Adrenal gland (tissue), 12 donors: ENCODE measurements around the gene EPSTI1. TPM values are rescaled to one million over a fixed set of nuclear protein-coding genes. Genes with fewer than 3 reads are reported as not detected.

Experiments
- DNase-seq, 7 donors: peaks; one replicate each; pipeline ENCODE4 v3.0.0-alpha.2; 2019 to 2020
- H3K27ac ChIP-seq, 5 donors: fragments of 200-600 bp; sonication (generic) in 4 of 5; 1 replicate in 3 of 5; 2 replicates in 2 of 5; pipeline versions ENCODE4 v1.5.1 to v1.8.0; 2016 to 2020; ENCODE audit warnings: mild to moderate bottlenecking in 1 of 5
- H3K27me3 ChIP-seq: fragments of 200-600 bp; 2 replicates; pipeline ENCODE4 v1.8.0; 2021
- H3K36me3 ChIP-seq, 2 donors: fragments of 200-600 bp; replicated peaks in 1 of 2; 1 replicate in 1 of 2; 2 replicates in 1 of 2; pipeline versions ENCODE4 v1.5.1 to v1.8.0; 2018 to 2022
- H3K4me1 ChIP-seq, 2 donors: fragments of 200-600 bp; replicated peaks in 1 of 2; 1 replicate in 1 of 2; 2 replicates in 1 of 2; pipeline versions ENCODE4 v1.5.1 to v1.8.0; 2018 to 2021
- H3K4me3 ChIP-seq, 4 donors: fragments of 200-600 bp; sonication (generic) in 3 of 4; one replicate each; pipeline ENCODE4 v1.5.1; 2016 to 2018
- H3K9me3 ChIP-seq, 3 donors: fragments of 200-600 bp; sonication (generic) in 1 of 3; replicated peaks in 1 of 3; 1 replicate in 2 of 3; 2 replicates in 1 of 3; pipeline versions ENCODE4 v1.5.1 to v1.8.0; 2016 to 2021
- CTCF ChIP-seq, 6 experiments: fragments of 450-650 bp in 4 of 6; fragments of 200-600 bp in 2 of 6; sonication (generic) in 1 of 6; IDR thresholded peaks; 1 replicate in 5 of 6; 2 replicates in 1 of 6; pipeline versions ENCODE4 v1.5.1 to v1.8.0; 2016 to 2021; ENCODE audit warnings: antibody characterized with exemption in 6 of 6, mild to moderate bottlenecking in 2 of 6, moderate library complexity in 1 of 6
- POLR2A ChIP-seq, 2 donors: fragments of 450-650 bp; IDR thresholded peaks; one replicate each; pipeline ENCODE4 v1.6.1; 2017; ENCODE audit warnings: antibody characterized with exemption in 2 of 2, mild to moderate bottlenecking in 2 of 2, moderate library complexity in 1 of 2
- WGBS, 4 donors: extraction: QIAGEN DNeasy Blood & Tissue Kit in 2 of 4; methylation state at CpG; one replicate each; pipeline versions ENCODE4 v1.1.5 to v1.1.7; 2013 to 2017; 5-methylcytosine and 5-hydroxymethylcytosine counted together
- intact Hi-C, 2 donors: fragments of 100-400 bp; cut with DNase I; formaldehyde crosslinking; loops; one replicate each; pipeline versions ENCODE4 v1.14.1 to v1.15.0; 2022 to 2023
- polyA plus RNA-seq, 3 donors: library from polyadenylated mRNA; stranded (reverse); fragments of 200-250 nt in 2 of 3; fragments of 350-450 nt in 1 of 3; fragmentation: Illumina TruSeq in 1 of 3; extraction: RNeasy Lipid Tissue Mini Kit (QIAGEN cat#74804) in 1 of 3; gene quantifications; one replicate each; pipeline ENCODE4 v1.2.3, GENCODE V29; 2013 to 2014
- total RNA-seq, 9 donors: library from RNA; depleted of rRNA in 4 of 9; stranded (reverse); fragments of >200 nt in 4 of 9; fragments of 120-200 nt in 1 of 9; fragmentation: NEBNext Ultra II Directional in 1 of 9; extraction: Animal tissue kit (Norgen Biotek cat#: 25700) in 1 of 9; gene quantifications; one replicate each; pipeline versions ENCODE4 v1.1.0 to v1.2.4, GENCODE V29; 2013 to 2023
- donor health status: healthy with polysubstance abuse.
- donor health status: Bipolar disorder and iron deficiency.
- donor health status: DM: yes; HTN: yes; CAD: no.
- donor health status: DM: no; HTN: no; CAD: no.
- donor health status: DM: no; HTN: no; CAD: no.
- donor health status: DM: yes; HTN: yes; CAD: no.

The EPSTI1 gene
- total and polyA plus RNA-seq, 12 donors = 6.8 to 36.3 (median 10.2) TPM

GRCh38 chr13:42959615-42960014 is 32.4 kb downstream of the EPSTI1 start:
- intact Hi-C loops = no loop called here
- H3K9me3 ChIP-seq = no peaks in the 10 kb centered on the region
- H3K4me1 ChIP-seq = no peaks in the 10 kb centered on the region
- no peak for DNase-seq
- H3K27ac ChIP-seq = no peak overlapping the region
- 89 to 94% (median 92%) methylated on average over 2 of the region's 2 CpGs for WGBS, 4 donors
- H3K27me3 ChIP-seq = no peaks in the 10 kb centered on the region
- TF ChIP-seq CTCF (IDR thresholded peaks at IDR 0.05) = no peak
- no peak for TF ChIP-seq POLR2A (IDR thresholded peaks at IDR 0.05)
- peaks cover 0 to 22% of the 10 kb centered on the region in 2 donors for H3K36me3 ChIP-seq
- H3K4me3 ChIP-seq = no peak overlapping the region

GRCh38 chr13:42957881-42958280 is 34.2 kb downstream of the EPSTI1 start:
- Histone ChIP-seq H3K9me3 (no peaks in the 10 kb centered on the region), H3K27ac (no peak overlapping the region), H3K4me3 (no peak overlapping the region), H3K4me1 (no peaks in the 10 kb centered on the region), H3K36me3 (peaks cover 0 to 15% of the 10 kb centered on the region in 2 donors), H3K27me3 (no peaks in the 10 kb centered on the region)
- no peak for TF ChIP-seq CTCF (IDR thresholded peaks at IDR 0.05)
- no peak for TF ChIP-seq POLR2A (IDR thresholded peaks at IDR 0.05)
- no peak for DNase-seq
- intact Hi-C loops = no loop called here
- 93 to 100% (median 97%) methylated on average over 2 of the region's 2 CpGs for WGBS, 4 donors

GRCh38 chr13:42950181-42950580 is 41.9 kb downstream of the EPSTI1 start:
- H3K36me3 ChIP-seq = peaks cover 0 to 8% of the 10 kb centered on the region in 2 donors
- intact Hi-C loops = no loop called here
- no peak for DNase-seq

GRCh38 chr13:42947925-42948324 is 44.1 kb downstream of the EPSTI1 start:
- intact Hi-C loops = no loop called here
- TF ChIP-seq POLR2A (IDR thresholded peaks at IDR 0.05) (no peak), CTCF (IDR thresholded peaks at IDR 0.05) (no peak)
- no peaks in the 10 kb centered on the region for H3K4me1 ChIP-seq
- no peak for DNase-seq
- H3K9me3 ChIP-seq = no peaks in the 10 kb centered on the region
- H3K27ac ChIP-seq = no peak overlapping the region
- WGBS, 4 donors = 97 to 100% (median 98%) methylated on average over 8 to 11 of the region's 11 CpGs
- no peaks in the 10 kb centered on the region for H3K27me3 ChIP-seq
- peaks cover 0 to 6% of the 10 kb centered on the region in 2 donors for H3K36me3 ChIP-seq
- no peak overlapping the region for H3K4me3 ChIP-seq

More at GRCh38 chr13:42950181-42950580, 41.9 kb downstream of the EPSTI1 start:
- TF ChIP-seq CTCF (IDR thresholded peaks at IDR 0.05) (no peak), POLR2A (IDR thresholded peaks at IDR 0.05) (no peak)
- 90 to 96% (median 92%) methylated on average over 4 of the region's 4 CpGs for WGBS, 4 donors
- no peaks in the 10 kb centered on the region for H3K4me1 ChIP-seq
- no peak overlapping the region for H3K4me3 ChIP-seq
- H3K27me3 ChIP-seq = no peaks in the 10 kb centered on the region
- H3K27ac ChIP-seq = no peak overlapping the region
- no peaks in the 10 kb centered on the region for H3K9me3 ChIP-seq
